HG02840 (cell line): ENCODE measurements around the gene KAT8.
"Not testable (repeated sequence)": the region's sequence is repeated elsewhere in the genome, so short reads cannot be mapped to it uniquely, and the experiment has no call there.

ENCODE experiments used
- ATAC-seq: cut with Tn5 transposase; IDR thresholded peaks from one replicate; pipeline ENCODE4 v1.9.1; 2021; ENCODE audit warnings: mild to moderate bottlenecking, moderate library complexity, moderate number of reproducible peaks; ENCODE audit not compliant: unreplicated experiment, low FRiP score

The KAT8 gene

GRCh38 chr16:31143011-31143693, 25.7 kb downstream of the KAT8 start:
- ATAC-seq, result no peak

GRCh38 chr16:31143694-31144148, 26.3 kb downstream of the KAT8 start:
- no peak for ATAC-seq

- not testable (repeated sequence) for ATAC-seq
Measured at GRCh38 chr16:31144418-31144817, 27.0 kb downstream of the KAT8 start.

DNA sequence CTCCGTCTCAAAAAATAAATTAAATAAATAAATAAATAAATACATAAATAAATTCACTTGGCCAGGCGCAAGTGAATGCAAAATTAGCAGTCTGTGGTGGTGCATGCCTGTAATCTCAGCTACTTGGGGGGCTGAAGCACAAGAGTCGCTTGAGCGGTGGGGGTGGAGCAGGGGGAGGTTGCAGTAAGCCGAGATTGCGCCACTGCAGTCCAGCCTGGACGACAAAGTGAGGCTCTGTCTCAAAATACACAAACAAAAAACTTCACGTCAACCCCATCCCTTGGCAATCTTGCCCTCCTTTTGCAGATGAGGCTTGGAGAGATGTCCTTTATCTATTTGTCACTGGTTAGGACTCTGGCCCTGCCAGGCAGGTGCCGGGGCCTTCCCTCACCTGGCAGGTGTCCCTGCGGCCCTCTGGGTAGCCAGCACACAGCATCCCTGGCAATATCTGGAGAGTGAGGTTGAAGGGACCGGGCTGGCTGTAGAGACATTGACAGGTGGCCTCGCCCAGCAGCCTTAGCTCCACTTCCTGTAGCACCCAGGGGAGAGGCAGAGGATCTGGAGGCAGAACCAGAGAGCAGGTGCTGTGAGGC, 28.0 kb downstream of the KAT8 start:
- no peak for ATAC-seq

DNA sequence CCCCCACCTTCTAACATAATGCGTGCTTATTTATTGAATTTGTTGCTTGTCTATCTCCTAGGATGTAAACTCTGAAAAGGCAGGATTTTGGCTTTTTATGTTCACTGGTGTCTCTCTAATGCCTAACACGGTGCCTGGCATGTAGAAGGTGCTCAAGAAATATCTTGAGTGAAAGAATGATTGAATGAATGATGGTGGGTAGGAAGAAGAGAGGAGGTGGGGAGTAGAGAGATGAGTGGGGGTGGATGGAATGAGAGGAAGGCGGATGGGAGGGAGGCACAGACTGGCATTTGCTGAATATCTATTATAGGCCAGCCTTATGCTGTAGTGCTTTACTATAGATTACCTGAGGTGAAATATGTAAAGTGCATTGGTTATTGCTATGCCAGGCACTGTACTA, 30.1 kb downstream of the KAT8 start:
- ATAC-seq, result no peak

- ATAC-seq, result no peak
Measured at GRCh38 chr16:31148281-31148728, 30.8 kb downstream of the KAT8 start.

DNA sequence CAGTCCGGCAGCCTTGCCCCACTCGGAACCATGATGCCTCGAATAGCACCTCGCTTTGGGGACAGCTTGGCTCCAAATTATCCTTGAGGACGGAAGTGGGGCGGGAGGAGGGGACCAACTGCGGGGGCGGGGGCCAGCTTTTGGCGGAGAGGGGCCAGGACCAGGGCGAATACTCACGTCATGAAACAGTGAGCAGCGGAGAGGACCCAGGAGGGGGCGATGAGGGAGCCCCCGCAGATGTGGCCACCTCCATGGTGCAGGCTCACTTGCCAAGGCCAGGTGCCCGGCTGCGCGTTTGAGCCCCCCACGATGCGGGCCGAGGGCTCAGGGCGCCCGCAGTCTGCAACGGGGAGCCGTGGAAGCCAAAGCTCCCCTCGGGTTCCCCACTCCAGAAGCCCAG, 31.4 kb downstream of the KAT8 start:
- ATAC-seq, result no peak

GRCh38 chr16:31149332-31149731, 31.9 kb downstream of the KAT8 start:
- ATAC-seq, result no peak

DNA sequence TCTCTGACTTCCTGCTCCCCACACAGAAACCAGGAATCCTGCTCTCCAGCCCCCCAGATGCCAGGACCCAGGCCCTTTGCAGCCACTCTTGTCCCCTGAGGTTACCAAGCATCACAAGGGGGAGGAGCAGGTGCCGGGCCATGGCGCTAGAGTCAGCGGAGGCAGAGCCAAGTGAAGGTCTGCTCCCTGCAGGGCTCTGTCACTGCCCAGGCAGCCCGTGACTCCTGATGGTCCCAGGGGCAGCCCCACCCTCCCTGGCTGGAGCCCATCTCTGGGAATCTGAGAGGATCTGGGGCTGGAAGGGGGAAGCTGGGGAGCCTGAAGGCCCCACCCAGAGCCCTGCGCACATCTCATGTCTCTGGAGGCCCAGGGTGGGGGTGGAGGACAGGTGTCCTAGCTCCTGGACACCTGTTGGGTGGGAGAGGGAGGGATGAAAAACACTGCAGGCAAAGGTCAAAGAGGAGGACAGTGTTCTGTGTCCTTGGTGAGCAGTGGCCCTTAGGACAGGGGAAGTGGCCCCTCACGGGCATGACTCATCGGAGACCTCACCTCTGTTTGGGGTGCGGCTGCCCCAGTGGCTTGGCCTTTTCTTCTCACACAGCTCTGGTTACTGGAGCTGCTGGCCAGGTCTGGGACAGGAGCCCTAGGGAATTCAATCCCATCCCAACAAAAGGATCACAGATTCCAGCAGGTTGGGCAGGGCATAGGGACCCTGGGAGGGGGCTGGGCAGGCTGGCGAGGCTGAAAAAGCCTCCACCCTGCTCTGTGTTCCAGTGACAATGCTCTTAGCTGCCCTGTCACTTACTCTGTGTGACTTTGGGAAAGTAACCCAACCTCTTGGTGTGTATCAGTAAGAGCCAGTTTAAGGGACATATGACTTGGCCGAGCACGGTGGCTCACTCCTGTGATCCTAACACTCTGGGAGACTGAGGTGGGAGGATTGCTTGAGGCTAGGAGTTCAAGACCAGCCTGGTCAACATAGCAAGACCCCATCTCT, 32.7 kb downstream of the KAT8 start, which contains the start of gene PRSS36:
PRSS36 (minus strand) TSS at position 173 of the 997 bp plus-strand sequence; CDS start at position 142, 31 bp downstream.
- no peak for ATAC-seq

DNA sequence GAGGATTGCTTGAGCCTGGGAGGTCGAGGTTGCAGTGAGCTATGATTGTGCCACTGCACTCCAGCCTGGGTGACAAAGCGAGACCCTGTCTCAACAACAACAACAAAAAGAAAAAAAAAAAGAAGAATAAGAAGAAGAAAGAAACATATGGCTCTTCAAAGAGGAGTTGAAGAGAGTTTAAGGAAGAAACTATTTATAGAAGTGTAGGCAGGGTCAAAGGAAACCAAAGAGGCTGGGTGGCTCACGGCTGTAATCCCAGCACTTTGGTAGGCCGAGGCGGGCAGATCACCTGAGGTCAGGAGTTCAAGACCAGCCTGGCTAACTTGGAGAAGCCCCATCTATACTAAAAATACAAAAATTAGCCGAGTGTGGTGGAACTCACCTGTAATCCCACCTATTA, 33.5 kb downstream of the KAT8 start:
- not testable (repeated sequence) for ATAC-seq

GRCh38 chr16:31157136-31157535, 39.7 kb downstream of the KAT8 start:
- ATAC-seq, result no peak

- no peak for ATAC-seq
Measured at GRCh38 chr16:31167315-31167714, 49.9 kb downstream of the KAT8 start.

DNA sequence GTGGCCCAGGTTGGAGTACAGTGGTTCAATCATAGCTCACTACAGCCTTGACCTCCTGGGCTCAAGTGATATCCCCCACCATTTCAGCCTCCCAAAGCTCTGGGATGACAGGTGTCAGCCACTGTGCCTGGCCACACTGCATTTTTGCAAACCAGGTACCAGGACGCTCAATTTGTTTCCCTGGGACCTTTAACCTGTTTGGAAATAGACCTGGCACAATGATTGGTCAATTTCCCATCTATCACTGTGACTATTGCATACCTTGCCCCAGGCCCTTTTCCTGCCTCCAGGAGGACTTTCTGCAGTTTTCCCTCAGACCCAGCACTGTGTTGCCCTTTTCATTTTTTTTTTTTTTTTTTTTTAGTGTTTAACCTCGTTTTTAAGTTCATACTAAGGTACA, 51.4 kb downstream of the KAT8 start:
- no peak for ATAC-seq

- ATAC-seq, result not testable (repeated sequence)
Measured at GRCh38 chr16:31170048-31170447, 52.6 kb downstream of the KAT8 start.

DNA sequence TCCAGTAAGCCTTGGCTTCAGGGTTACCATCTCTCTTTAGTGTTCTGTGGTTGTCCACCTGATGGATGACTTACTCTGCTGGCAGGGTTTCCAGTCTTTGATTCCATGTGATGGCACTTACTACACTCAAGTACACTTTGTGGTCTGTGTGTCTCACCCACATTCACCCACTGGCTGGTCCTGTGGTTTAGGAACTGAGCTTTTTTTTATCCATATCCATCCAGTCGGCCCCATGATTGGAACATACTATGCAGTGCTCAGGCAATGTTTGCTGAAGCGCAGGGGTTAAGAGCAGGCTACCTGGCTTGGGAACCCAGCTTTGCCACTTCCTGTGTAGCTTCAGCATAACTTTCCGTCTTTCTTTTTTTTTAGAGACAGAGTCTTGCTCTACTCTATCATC, 59.7 kb downstream of the KAT8 start:
- no peak for ATAC-seq

DNA sequence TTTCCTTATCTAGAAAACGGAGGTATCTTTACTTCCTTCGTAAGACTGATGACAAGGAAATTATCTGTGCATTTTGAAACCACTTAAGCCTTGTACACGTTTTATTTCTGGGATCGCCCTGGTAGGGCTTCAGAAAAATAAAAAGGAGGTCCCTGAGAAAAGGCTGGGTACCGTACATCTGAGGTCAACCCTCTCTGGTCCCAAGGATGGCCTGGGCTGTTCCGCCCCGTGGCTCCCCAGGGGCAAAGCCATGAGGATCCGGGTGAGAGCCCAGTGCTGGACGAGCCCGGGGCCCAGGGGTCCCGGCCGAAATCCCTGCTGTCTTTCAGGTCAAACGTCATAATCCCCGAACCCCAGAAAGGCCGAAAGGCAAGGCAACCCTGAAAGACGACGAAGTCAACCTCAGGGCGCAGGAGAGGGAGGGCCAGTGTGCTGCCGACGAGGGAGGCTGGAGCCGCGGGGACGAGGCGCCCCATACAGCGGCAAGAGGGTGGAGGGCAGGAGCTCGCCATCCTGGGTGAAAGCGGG, 61.8 kb downstream of the KAT8 start:
- ATAC-seq, result no peak

DNA sequence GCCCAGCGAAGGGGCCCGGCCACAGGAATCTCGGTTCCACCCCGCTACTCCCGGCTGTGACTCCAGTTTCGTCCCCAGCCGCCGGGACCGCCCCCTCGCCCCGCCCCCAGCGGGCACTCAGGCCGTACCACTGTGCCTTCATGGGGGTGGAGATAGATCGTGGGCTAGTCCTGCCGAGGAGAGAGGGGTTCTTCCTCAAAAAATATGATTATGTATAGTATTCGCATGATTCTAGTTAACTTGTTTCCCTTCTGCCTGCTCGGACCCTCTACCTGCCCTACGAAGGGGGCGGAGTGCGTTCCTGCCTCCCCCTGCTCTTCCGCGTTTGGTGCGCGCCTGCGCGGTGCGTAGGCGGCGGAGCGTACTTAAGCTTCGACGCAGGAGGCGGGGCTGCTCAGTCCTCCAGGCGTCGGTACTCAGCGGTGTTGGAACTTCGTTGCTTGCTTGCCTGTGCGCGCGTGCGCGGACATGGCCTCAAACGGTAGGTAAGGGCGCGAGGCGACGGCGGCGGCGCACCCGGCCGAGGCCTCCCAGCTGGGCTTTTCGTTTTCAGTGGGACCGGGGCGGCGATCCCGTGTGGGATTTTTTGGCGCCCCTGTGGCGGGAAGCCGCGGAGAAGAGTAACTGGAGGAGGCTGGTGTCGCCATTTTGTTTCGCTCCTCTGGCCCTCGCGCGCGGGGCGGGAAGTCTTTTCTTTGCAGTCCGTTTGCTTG, 62.4 kb downstream of the KAT8 start, which contains the start of gene FUS:
FUS (plus strand) TSS at position 393 of the 713 bp plus-strand sequence; CDS start at position 469, 76 bp downstream.
- peak; percentile 75 for ATAC-seq
